Stimulated activated CD8-positive, alpha-beta memory T cell treated with anti-CD3 and anti-CD28 coated beads, Interleukin-4, amount 100 ng/mL, for 24 hours (primary cell): Measurements from ENCODE around the gene ITGB6.

Experiments
- DNase-seq: peaks from one replicate; pipeline ENCODE4 v3.0.0-alpha.2; 2020; ENCODE audit warnings: low read depth

The ITGB6 gene, protein sequence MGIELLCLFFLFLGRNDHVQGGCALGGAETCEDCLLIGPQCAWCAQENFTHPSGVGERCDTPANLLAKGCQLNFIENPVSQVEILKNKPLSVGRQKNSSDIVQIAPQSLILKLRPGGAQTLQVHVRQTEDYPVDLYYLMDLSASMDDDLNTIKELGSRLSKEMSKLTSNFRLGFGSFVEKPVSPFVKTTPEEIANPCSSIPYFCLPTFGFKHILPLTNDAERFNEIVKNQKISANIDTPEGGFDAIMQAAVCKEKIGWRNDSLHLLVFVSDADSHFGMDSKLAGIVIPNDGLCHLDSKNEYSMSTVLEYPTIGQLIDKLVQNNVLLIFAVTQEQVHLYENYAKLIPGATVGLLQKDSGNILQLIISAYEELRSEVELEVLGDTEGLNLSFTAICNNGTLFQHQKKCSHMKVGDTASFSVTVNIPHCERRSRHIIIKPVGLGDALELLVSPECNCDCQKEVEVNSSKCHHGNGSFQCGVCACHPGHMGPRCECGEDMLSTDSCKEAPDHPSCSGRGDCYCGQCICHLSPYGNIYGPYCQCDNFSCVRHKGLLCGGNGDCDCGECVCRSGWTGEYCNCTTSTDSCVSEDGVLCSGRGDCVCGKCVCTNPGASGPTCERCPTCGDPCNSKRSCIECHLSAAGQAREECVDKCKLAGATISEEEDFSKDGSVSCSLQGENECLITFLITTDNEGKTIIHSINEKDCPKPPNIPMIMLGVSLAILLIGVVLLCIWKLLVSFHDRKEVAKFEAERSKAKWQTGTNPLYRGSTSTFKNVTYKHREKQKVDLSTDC

DNA sequence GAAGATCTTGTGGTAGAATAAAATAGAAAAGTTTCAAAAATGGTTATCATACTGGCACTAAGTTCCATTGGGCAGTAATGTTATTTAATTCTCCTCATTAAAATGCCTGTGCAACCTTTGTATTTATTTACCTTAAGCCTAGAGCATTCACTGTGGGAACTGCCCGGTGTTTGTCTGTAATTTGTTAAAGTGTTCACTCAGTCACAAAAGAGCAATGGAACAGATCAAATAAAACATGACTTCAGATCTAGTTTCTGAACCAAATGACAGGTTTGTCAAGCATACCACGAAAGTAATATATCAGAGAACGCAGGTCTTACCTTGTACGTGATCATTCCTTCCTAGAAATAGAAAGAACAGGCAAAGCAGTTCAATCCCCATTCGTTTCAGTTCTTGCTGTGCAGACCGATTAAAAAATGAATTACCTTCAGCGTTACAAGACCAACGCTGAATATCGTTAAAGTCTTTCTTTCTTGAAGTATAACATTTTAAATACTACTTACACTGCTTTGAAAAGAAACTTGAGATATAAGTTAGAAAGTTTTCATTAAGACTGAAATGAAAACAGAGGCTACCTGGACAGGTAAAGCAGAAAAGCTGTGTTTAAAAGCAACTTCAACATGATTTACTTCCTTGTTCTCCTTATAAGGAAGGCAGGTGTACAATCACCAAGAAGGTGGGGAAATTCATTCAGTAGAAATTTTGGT is at the start of gene ITGB6:
ITGB6 (minus strand) TSS at position 590 of the 707 bp plus-strand sequence; CDS start at position 381, 209 bp downstream.
- DNase-seq, result no peak

GRCh38 chr2:160247296-160248035 is 47.4 kb upstream of the ITGB6 start:
- DNase-seq, result no peak

DNA sequence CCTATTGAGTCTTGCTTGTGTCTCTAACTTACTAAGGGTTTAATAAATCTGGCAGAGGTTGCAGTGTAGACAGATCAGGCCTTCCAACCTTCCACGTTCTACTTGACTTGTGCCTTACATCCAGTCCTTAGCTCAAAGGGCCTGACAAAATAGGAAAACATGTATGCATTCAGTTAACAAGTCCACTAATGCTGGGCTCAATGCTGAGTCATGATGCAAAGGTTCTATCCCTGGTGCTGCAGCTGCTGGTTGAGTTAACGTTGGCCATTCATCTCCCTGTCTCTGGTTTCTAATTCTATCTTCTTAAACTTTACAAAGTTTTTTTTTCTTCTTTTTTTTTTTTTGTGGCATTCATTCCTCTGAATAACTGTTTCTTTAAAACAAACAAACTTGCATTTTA is 46.3 kb upstream of the ITGB6 start:
- no peak for DNase-seq

GRCh38 chr2:160245614-160246155 is 45.6 kb upstream of the ITGB6 start:
- no peak for DNase-seq

GRCh38 chr2:160242893-160243564 is 43.0 kb upstream of the ITGB6 start:
- DNase-seq, result no peak

GRCh38 chr2:160241251-160242137 is 41.4 kb upstream of the ITGB6 start:
- no peak for DNase-seq

GRCh38 chr2:160239436-160239835 is 39.4 kb upstream of the ITGB6 start:
- DNase-seq, result no peak

- no peak for DNase-seq
These were observed 38.3 kb upstream of the ITGB6 start for GRCh38 chr2:160238392-160238791.

DNA sequence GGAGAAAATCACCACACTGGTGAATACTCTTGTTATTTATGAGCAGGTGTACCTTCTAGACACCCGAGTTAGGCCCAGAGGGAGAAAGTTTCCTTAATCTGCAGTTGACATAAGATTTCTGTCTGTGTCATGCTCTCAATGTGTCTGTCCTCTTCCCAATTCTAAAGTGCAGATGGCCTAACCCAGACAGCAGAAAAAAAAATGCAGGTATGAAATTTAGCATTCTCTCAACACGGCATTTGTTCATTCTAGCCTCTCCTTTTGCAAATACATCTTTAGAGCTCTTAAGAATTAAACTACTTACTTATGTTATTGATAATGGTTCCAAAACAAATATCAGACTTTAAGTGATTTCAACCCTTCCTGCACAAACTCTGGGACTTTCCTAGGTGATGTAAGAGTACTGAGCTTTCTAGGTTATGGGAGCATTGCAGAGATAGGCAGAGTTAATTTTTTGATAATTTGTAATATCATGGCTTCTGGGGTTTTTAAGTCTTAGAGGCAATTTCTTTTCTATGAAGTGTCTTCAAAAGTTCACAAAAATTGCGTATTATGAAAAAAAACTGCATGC is 32.9 kb upstream of the ITGB6 start:
- DNase-seq, result no peak

GRCh38 chr2:160229591-160229990 is 29.5 kb upstream of the ITGB6 start:
- DNase-seq, result no peak

DNA sequence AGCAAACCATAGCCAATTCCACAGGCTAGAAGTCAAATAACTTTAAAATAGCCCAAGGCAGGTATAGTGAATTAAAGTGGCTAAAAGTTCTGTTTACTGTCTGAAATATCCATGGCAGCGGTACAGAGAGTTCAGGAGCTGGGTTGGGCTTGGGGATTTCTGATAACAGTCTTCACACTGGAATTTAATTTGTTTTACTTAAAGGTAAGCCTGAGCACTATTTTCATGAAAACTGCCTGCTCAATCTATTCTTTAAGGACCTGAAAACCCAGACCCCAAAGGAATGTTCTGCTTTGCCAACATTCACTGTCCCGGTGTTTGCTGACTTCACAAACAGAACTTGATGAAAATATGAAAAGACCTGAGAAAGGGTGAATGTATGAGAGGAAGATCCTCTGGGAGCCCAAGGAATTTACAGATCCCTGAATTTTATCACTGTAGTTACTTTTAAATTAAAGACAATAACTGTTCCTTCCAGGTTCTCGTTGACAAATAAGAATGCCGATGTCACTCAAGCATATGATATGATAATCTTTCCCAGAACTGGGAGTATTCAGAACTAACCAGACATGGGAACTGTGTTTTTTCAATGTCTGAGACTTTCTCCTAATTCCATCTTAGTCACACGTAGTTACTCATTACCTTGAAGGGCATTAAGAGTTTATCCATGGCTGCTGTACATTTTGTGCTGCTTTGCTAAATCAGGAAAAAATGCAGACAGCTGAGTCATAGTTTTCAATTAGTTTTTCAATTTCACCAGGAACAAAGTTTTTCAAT is 28.3 kb upstream of the ITGB6 start:
- DNase-seq, result no peak

- DNase-seq, result no peak
These were observed 27.3 kb upstream of the ITGB6 start for GRCh38 chr2:160227293-160227915.

DNA sequence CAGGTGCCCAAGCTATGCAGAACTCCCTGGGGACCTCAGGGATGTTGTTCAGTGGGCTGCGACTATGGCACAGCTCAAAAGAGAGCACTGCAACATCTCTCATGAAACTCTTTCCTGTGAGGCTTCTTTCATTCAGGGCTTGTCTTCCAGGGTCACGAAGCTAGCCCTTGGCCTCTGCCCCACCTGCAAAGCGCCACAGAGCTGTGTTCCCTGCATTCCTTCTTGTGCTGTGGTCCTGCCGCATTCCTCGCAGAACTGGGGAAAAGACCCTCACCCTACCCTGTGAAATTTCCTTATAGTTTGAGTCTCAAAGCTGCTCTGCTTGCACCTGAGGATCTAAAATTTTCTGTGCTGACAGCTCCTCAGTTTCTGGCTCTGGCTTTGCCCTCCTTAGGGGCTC is 26.3 kb upstream of the ITGB6 start:
- no peak for DNase-seq

GRCh38 chr2:160225722-160226121 is 25.6 kb upstream of the ITGB6 start:
- no peak for DNase-seq

- DNase-seq, result no peak
These were observed 24.4 kb upstream of the ITGB6 start for GRCh38 chr2:160224507-160224906.

GRCh38 chr2:160224060-160224459 is 24.0 kb upstream of the ITGB6 start:
- DNase-seq, result no peak

DNA sequence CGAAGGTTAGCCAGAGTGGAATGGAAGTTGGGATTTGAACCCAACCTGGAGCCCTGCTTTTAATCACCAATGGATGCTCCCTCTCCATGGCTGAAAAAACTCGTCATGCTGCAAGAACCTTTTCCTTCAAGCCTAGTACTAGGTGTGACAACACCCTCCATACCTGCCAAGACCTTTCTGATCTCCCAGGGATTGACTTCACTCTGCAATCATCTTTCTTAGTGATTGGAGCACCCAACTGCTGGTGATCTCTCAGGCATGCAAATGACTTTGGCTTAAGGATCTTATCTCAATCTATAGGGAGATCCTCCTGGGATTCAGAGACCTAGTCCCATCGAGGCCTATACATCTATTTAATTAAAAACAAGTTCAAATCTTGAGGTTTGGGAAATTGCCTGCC is 23.5 kb upstream of the ITGB6 start:
- no peak for DNase-seq

DNA sequence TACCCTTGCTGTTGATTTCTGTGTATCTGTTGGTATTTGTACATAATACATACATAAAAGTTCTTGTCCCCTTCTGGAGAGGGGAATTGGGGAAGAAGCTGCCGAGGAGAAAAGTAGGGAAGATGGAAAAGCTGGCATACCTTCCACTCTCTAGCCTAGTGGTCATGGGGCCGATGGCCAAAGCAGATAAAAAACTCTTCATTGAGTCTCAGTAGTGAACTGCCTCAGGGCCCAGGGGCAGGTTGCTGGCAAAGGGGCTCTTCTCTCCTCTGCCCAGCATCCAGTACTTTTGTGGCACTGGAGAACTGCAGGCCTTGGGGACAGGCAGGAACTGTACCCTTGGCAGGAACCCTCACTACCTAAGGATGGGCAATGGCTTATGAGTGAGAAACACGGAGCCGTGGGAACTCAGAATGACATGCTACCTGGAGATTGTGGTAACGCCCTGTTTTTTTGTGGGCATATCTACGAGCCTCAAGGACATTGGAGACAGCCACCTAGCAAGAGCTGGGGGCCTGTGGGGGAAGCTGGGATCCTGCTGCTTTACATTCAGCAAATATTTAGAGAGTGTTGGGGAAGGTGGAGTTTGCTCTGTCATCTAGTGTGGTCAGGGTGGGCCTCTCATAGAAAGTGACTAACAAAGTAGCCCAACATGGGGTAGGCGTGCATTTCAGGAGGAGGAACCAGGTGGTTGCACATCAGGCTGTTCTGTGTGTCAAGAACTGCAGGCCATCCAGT is 22.6 kb upstream of the ITGB6 start:
- DNase-seq, result no peak
